Choroid plexus epithelial cell (primary cell): Measurements from ENCODE around the gene STXBP3.
A peak's percentile ranks its signal among the peaks of the same experiment; 100 is the strongest.

ENCODE experiments used
- DNase-seq: peaks from one replicate; pipeline ENCODE4 v3.0.0-alpha.2; 2010; ENCODE audit warnings: low read depth
- H3K4me3 ChIP-seq: 2 replicates; pipeline ENCODE4 v1.5.1; 2011; ENCODE audit warnings: low read depth, mild to moderate bottlenecking, control low read depth, low read length, moderate library complexity
- CTCF ChIP-seq: conservative IDR thresholded peaks from 2 replicates; pipeline ENCODE4 v1.5.1; 2011; ENCODE audit warnings: low read depth, mild to moderate bottlenecking, control low read depth, inconsistent platforms, low read length, moderate library complexity

The STXBP3 gene

GRCh38 chr1:108732398-108732797 is 14.1 kb upstream of the STXBP3 start:
- TF ChIP-seq CTCF, result no peak
- DNase-seq, result no peak
- H3K4me3 ChIP-seq, result no peak overlapping the region

- no peak for DNase-seq
These were observed 12.2 kb upstream of the STXBP3 start for GRCh38 chr1:108734171-108734865.

GRCh38 chr1:108742253-108742652 is 4.2 kb upstream of the STXBP3 start:
- TF ChIP-seq CTCF, result no peak

More at GRCh38 chr1:108734171-108734865, 12.2 kb upstream of the STXBP3 start:
- H3K4me3 ChIP-seq, result no peak overlapping the region
- no peak for TF ChIP-seq CTCF

GRCh38 chr1:108745980-108746381 is 493 bp upstream of the STXBP3 start:
- TF ChIP-seq CTCF, result no peak
- no peak for DNase-seq
- H3K4me3 ChIP-seq, result peak overlapping the region; percentile 39

More at GRCh38 chr1:108742253-108742652, 4.2 kb upstream of the STXBP3 start:
- no peak overlapping the region for H3K4me3 ChIP-seq
- no peak for DNase-seq

- peak overlapping the region; percentile 94 for H3K4me3 ChIP-seq
- no peak for TF ChIP-seq CTCF
- peak; percentile 93 for DNase-seq
These were observed 837 bp downstream of the STXBP3 start for GRCh38 chr1:108747171-108747850.

GRCh38 chr1:108747898-108748297 is 1.4 kb downstream of the STXBP3 start:
- DNase-seq, result no peak
- TF ChIP-seq CTCF, result no peak
- H3K4me3 ChIP-seq, result no peak overlapping the region
